GM18499 (cell line): Measurements from ENCODE around the gene SEMA3B.
"Not testable (repeated sequence)": the region's sequence is repeated elsewhere in the genome, so short reads cannot be mapped to it uniquely, and the experiment has no call there.

Experiments
- ATAC-seq: cut with Tn5 transposase; IDR thresholded peaks from one replicate; pipeline ENCODE4 v1.9.1; 2021; ENCODE audit warnings: moderate number of reproducible peaks; ENCODE audit not compliant: insufficient read depth, unreplicated experiment

Gene SEMA3B

DNA sequence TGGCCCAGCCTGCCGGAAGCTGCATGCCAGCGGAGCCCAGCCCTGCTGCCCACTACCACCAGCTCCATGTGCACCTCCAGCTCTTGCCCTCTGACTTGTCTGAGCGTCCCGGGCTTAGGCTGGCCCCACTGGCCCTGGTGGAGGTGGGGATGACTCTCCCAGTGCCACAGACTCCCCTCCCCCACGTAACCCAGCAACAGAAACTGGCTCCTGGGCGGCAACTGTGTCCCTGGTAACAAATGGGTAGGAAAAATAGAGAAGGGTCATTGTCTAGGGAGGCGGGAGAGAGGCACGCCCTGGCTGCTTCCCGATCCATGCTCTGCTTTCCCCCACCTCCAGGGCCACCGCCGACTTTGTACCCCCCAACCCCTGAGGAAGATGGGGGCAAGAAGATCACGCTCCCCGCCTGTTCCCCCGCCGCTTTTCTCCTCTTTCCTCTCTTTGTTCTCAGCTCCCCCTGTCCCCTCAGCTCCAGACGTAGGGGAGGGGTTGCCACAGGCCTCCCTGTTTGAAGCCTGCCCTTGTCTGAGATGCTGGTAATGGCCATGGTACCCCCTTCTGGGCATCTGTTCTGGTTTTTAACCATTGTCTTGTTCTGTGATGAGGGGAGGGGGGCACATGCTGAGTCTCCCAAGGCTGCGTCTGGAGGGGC is 10.8 kb upstream of the SEMA3B start:
- ATAC-seq: no peak

GRCh38 chr3:50258979-50259378 is 10.0 kb upstream of the SEMA3B start:
- no peak for ATAC-seq

- ATAC-seq: no peak
These were observed 9.4 kb upstream of the SEMA3B start for GRCh38 chr3:50259432-50260026.

- no peak for ATAC-seq
These were observed 8.7 kb upstream of the SEMA3B start for GRCh38 chr3:50260027-50260941.

- ATAC-seq: no peak
These were observed 8.0 kb upstream of the SEMA3B start for GRCh38 chr3:50260942-50261441.

- ATAC-seq: no peak
These were observed 7.4 kb upstream of the SEMA3B start for GRCh38 chr3:50261505-50261904.

- not testable (repeated sequence) for ATAC-seq
These were observed 6.7 kb upstream of the SEMA3B start for GRCh38 chr3:50262200-50262599.

- ATAC-seq: no peak
These were observed 6.2 kb upstream of the SEMA3B start for GRCh38 chr3:50262778-50263177.

DNA sequence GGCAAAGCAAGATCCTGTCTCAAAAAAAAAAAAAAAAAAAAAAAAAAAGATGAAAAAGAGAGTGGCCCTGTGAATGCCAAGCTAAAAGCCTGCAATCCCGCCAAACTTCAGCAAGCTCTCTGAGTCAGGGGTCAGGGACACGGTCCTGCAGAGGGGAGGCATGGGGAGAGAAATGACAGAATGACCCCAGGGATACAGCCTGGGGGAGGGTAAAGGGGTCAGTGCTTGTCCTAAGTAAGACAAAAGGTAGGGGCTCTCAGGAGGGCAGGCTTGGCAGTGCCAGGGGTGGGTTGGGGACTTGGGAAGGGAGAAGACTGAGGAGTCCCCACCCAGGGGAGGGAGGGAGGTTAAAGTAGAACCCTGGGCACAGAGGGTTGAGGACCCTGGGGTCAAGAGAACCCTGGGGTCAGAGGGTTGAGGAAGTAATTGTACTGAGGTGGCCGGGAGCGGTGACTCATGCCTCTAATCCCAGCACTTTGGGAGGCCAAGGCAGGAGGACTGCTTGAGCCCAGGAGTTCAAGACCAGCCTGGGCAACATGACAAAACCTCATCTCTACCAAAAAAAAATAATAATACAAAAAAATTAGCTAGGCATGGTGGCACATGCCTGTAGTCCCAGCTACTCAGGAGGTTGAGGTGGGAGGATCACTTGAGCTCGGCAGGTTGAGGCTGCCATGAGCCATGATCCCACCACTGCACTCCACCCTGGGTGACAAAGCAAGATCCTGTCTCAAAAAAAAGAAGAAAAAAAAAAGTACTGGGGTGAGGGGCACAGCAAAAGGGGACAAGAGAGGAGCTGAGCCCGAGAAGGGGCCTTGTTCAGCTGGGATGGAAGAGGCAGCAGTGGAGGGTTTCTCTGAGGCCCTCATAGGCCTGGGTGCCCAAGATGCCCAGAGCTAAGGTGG is 5.2 kb upstream of the SEMA3B start:
- ATAC-seq: no peak

- no peak for ATAC-seq
These were observed 4.5 kb upstream of the SEMA3B start for GRCh38 chr3:50264383-50264963.

- ATAC-seq: no peak
These were observed 3.9 kb upstream of the SEMA3B start for GRCh38 chr3:50264964-50265485.

GRCh38 chr3:50265571-50265970 is 3.4 kb upstream of the SEMA3B start:
- no peak for ATAC-seq

DNA sequence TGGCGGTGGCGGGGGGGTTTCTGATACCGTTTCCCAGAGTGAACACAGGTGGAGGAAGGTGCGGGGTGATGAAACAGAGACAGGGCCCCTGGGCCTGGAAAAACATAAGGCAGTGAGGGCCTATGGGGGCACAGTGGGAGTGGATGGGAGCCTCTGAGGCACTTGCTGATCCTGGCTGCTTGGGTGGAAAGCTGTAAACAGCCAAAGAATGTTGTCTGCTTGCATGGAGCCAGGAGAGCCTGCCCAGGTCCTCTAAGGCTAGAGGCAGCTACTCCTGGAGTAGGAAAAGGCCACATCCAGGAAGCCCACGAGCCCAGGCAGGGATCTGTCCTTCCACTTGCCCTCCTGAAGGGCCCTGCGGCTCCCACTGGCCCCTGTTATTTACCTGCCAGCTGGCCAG is 2.9 kb upstream of the SEMA3B start:
- no peak for ATAC-seq

DNA sequence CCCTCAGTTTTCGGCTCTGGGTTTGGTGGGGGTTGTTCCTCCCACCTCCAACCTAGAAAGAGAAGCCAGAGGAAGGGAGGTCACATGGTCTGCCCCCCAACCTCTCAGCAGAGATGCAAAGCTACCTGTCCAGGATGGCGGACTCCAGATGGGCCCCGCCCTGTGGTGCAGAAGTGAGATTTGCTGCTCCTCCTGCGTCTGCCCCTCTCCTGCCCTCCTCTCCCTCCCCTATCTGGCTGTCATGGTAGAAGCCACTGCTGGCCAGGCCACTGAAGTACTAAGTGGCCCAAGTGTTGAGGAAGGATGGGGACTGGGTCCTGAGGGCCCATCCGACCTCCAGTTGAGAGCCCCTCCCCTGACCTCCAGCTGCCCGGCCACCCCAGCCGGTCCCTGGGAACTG is 2.1 kb upstream of the SEMA3B start:
- no peak for ATAC-seq

DNA sequence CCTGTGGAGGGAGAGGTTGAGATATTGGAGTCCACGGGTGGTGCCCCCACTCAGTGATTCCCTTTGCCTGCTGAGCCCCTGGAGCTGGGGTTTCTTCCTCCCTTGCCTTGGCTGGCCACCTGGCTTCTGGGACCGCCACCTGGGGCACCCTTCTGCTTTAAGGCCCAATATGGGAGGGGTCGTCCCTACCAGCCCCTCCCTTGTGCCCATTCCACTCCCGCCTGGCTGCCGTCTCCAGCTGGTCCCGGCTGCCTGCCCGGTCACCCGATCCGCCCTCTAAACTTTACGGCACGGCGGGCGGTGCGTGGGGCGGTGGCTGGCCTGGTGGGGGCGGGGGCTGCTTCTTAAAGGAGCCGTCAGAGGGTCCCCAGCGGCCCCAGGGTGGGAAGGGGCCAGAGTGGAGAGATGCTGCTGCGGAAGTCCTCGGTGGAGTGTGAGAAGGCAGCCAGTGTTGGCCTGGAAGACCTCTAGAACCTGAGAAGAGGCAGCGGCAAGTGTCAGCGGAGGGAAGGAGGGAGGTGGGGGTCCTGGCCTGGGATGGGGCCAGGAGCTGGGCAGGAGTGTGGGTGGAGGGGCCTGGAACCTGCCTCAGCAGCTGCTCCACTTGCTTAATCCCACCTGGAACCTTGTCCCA is 1.6 kb upstream of the SEMA3B start:
- no peak for ATAC-seq

GRCh38 chr3:50268276-50268675 is 671 bp upstream of the SEMA3B start:
- no peak for ATAC-seq

GRCh38 chr3:50269460-50269859 is 513 bp downstream of the SEMA3B start:
- no peak for ATAC-seq

DNA sequence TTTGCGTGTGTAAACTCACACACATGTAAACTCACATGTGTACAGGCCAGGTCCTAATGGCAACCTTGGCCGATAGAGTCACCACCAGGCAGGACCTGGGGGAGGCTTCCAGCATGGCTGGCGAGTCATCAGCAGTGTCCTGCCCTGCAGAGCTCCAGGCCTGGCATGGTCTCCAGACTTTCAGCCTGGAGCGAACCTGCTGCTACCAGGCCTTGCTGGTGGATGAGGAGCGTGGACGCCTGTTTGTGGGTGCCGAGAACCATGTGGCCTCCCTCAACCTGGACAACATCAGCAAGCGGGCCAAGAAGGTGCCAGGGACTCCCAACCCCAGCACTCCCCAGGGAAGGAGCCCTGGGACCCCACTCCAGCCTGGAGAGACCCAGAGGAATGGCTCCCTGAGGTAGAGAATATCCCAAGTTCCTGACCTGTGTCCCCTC is 1.0 kb downstream of the SEMA3B start:
- ATAC-seq: no peak
